Measurements from ENCODE around the gene SPOCD1.

The SPOCD1 gene

DNA sequence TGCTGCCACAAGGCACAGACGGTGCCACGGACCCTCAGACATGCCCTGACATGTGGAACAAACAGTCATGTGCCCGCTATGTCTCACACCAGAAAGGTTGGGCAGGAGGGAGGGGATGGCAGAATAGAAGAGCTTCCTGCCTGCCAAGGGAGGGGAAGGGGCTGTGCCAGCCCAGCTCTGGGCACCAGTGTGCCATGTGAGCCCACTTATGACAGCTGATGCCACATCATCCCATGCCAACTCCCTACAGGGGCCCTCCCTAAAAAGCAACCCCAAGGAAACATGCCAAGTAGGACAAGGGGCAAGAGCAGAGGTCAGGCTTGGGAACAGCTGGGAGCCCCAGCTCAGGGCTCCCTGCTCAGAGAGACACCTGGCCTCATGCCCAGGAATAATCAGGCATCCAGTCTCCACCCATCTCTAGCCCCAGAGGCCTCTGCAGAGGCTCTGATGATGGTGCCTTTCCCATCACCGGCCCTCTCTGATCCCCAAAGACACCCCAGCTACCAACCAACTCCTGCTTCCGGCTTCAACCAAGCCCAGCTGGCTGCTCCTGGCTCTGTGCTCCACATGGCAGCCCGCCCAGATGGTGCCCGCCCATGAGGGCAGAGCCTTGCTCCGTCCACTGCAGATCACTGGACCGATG, 62.0 kb downstream of the SPOCD1 start:
- DNase-seq: no peak

DNA sequence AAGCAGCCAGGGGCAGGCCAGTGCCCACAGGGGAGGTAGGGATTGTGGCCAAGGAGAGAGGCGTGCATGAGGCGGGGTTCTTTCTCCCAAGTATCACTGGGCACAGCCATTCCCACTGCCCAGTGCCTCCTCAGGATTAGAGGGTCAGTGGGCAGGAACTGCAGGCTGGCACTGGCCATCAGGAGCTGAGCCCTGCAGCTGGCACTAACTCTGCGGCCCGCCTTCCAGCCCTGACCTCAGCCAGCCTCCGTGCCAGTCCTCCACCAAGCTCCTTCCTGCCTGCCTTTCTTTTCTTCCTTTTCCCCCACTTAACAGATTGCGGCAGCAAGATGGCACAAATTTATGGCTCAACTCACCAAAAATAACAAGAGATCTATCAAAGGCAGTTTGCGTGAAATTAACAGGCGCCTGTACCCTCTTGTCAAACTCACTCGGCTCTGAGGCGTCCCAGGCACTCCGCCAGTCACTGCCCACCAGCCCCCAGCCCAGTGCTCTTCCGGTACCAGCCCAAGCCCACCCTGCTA, 62.8 kb downstream of the SPOCD1 start:
- DNase-seq: no peak

DNA sequence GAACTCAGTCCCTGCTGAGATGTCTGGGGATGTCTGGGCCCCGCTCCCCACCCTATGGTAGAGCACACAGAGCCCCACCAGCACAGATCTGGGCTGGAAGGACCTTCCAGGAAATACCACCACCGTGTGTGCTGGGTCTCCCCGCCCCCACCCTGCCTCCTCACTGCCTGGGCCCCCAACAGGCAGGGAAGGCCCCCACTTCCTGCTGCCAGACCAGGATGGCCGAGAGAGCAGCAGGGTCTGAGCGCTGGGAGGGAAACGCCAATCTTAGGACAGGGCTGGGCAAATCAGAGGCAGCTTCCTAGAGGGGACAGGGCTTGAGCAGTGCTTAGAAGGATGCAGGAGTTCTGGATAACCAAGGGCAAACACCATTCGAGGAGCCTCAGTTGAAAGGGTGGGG, 63.6 kb downstream of the SPOCD1 start:
- DNase-seq: no peak

DNA sequence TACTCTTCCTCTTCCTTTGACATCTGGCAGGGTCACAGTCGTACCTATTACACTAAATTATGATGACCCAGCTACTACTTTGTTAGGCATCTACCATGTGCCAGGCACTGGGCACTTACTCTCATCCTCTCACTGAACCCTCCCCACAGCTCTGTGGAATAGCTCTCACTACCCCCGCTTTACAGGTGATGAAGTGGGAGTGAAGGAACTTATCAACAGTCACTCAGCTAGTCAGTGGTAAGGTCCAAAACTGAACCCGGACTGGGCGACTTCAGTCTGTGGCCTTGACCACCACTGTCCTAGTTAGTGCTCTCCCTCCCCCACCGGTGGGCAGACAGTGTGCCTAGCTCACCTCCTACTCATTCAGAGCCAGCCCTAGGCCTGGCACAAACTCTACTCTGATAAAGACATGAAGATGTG, 64.0 kb downstream of the SPOCD1 start:
- no peak for DNase-seq

DNA sequence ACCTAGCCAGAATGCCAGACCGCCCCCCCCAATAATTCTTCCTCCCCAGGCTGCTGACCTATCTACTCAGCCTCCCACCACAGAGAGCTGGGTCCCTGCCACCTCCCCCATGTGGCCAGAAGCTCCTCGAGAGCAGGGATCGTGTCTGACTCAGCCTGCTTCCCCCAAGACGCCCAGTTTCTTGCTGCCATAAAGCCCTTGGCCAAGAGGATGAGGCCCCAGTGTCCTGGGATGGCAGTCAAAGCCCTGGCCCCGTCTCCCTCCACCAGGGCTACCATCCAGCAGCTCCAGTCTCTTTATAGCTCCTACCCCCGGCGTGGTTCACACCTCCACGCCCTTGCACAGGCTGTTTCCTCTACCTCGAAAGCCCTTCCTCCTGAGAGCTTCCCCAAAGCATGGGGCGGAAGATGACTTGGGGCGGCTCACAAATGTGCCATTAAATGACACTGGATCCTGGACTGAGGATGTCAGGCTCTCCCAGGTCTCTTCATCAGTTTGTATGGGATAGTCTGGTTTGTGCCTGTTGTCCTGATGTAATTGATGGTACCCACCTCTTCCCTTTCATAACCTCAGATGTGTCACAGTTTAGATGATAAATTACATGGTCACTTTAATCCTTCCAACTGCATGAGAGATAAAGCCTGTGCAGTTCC, 64.8 kb downstream of the SPOCD1 start:
- no peak for DNase-seq

DNA sequence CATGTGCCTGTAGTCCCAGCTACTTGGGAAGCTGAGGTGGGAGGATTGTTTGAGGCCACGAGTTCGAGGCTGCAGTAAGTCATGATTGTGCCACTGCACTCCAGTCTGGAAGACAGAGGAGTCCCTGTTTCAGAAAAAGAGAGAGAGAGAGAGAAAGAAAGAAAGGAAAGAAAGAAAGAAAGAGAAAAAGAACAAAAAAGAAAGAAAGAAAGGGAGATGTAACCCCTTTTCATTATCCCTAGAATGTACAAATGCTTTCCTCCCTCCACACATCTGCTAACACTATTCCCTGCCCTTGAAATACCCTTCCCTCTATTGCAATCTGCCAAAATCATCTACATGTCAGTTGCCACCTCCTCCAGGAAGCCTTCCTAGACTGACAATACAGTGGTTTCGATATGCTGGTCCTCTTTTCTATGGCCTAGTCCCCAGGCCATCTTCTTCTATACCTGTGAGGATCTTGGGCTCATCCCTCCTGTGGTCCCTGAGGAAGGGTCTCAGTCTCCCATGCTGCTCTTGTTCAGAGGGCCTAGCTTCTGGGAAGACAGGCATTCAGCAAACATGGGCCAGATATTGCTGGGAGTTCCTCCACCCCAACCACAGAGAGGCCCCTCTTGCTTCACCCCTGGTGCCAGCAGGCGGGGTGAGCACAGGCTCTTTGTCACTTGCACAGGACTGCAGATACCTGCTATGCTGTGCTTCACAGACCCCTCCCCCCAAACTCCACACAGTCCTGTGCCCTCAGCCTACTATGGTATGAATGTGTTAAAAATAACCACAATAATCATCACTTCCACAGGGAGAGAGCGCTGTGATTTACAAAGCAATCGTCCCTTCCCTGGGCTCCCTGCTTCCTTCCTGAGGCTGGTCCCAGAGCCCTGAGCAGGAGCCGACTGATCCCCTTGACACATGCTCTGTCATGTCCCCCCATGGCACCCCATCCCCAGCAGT, 65.8 kb downstream of the SPOCD1 start:
- DNase-seq: no peak

DNA sequence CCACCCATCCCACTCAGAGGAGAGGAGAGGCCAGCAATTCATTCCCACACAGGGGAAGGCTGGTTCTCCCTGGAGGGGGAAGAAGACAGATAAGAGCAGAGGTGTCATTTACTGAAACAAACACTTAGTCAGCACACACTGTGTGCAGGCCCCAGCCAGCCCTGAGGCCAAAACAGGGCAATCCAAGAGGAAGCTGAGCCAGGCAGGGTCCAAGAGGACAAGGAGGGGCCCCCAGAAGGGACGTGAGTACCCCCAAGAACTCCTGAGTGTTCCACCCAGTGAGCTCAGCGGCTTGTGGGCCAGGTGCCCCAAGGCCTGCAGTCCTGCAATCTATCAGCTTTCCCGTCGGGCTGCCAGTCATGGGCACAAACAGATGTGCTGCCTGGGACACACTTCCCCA, 67.5 kb downstream of the SPOCD1 start:
- no peak for DNase-seq

DNA sequence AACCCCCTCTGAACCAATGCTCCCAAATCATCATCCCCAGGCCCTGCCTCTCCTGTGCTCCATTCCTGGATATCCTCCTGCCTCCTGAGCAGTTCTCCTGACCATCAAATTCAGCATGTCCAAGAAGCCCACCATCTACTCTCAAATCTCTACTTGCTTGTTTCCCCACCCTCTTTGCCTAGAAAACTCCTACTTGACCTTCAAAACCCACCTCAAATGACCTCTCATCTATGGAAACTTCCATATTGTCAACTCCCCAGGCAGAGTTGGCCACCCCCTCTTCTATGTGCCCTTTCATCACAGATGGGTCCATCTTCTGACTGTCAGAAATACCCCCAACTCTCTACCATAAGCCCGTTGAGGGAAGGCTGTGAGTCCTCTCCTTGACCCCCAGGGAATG, 68.5 kb downstream of the SPOCD1 start:
- no peak for DNase-seq

DNA sequence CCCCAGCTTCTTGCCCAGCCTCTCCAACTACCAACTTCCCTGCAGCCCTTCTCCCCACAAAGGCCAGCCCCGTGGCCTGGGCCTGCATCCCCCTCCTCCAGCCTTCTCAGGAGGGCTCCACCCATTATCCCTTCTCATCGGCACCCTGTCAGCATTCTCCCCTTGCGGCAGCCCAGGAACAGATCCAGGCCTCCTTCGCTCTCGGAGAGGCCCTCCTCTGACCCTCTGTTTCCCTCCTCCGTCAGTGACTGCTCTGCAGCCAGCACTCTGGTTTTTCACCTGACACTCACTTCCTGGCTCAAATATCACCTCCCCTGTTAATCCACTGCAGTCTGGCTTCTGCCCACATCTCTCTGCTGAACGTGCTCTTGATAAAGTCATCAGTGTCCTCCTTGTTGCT, 69.1 kb downstream of the SPOCD1 start:
- no peak for DNase-seq

DNA sequence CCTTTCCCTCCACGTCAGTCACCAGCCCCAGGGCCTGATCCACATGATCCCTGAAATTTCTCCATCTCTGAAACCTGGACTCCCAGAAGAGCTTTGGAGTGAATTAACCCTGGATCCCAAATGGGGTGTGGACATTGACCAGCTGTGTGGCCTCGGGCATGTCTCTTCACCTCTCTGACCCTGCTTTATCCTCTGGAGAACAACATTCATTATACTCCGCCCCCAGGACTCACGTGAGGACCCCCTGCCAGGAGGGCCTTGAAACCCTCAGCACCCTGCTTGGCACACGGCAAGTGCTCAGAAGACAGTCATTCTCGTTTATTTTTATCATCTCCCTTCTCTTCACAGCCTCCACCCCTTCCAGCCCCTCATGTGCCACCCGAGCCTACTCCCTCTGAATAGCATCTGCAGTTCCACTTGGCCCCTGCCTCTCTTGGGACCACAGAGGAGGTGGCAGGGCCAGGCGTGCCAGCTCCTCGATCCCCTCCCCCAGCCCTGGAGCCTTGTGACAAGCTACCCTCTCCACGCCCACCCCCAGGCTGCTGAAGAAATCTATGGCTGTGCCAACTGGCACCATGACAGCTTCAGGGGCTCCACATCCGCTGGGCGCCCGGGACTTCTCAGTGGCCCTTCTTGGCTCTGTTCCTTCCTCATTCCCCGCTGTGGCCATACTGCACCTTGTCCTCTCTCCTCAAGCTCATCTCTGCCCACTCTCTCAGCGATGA, 69.7 kb downstream of the SPOCD1 start:
- no peak for DNase-seq

DNA sequence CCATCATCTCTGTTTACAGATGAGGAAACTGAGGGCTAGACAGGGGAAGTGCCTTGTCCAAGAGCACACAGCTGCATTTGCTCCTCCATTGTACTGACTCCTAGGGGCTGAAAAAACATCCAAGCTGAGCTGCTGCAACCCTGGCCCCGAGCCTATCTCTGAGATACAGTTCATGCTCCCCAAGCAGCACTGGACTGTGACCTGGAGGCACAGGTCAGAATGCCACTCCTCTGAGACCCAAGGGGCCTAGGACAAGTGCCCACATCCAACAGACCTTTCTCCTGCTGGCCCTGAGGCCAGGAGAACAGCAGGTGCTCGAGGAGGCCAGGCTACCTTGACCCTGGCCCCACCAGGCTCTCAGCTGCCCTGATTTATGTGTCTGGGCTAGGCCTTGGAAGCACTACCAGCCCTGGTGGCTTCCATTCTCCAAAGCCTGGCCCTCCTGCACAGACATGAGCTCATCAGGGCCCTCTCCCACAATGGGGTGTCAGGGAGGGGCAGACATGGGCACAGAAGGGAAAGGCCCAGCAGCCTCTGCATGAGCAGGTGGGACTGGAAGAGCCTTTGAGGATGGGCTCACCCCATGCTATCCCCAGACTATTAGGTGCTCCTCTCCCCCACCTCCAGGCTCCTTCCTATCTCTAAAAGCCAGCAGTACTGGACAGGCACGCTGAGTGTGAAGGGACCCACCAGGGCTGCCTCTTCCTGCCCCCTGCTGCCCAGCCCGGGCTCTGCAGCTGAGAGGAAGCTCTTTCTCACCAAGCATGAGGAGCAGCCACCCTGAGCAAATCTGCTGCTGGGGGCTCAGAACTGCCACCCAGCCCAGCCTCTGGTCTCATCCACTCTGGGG, 70.5 kb downstream of the SPOCD1 start:
- peak; percentile 52 for DNase-seq

DNA sequence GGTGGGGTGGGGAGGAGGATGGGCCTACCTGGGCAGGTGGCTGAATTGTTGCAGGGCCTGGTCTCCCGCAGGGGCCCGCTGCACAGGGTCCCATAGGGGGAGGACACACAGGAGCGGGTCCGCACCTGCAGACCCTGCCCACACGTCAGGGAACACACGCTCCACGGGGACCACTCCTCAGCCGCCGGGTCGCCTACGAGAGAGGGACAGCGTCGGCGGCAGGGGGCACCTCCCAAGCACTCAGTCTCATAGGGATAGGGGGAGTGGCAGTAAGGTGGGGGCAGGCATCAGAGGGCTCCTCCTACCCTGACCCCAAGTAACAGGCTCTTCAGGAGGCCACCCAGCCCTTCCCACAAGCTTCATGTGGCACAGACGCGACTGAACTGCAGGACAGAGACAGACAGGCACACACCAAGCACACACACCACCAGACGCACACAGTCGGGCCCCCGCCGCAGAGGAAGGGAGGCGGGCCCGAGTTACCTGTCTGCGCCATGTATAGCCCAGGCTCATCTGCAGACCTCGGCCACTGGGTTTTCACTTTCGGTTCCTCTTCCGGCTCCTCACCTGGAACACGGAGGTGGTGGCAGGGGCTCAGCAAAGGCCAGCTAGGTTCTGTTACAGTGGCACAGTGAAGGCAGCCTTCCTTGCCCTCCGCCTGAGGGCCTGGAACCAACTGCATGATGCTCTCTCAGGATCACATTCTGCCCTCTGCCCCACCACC, 71.5 kb downstream of the SPOCD1 start:
- DNase-seq: no peak

DNA sequence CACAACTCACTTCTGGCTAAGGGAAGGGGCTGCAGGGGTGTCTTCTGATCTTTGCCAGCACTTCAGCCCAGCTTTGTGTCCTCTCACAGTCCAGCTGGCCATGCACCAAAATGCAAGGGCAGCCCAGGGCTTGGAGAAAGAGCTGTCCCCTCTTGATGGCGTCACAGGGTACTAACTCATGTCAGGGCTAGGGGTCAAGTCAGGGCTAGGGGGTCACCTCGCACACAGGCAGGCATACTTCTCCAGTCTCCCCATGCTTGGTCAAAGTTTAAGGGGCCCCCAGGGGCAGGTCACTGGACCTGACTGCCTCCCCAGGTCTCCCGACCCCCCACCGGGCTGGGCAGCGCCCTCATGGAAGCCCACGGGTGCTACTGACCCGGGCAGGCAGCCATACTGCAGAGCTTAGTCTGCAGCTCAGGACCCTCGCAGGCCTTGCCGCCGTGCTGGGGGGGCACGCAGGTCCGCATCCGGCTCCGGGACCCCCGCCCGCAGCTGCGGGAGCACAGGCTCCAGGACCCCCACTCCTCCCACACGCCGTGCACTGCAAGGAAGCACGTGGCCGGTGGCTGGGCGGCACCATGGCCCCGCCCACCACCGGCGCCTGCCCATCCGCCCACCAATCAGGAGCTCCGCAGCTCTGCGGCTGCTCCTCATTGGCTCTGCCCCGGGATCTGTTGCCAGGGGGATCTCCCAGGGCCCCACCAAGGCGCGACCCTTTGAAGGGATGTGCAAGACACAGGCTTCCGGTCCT, 73.2 kb downstream of the SPOCD1 start:
- no peak for DNase-seq
